ENCODE measurements around the gene N4BP2L2.

Gene N4BP2L2

GRCh38 chr13:32530841-32531253 is 7.7 kb downstream of the N4BP2L2 start:
- peak; percentile 77 for DNase-seq (ENCODE audit: low read depth)

- peak; percentile 9 for DNase-seq (ENCODE audit: low read depth)
Measured at GRCh38 chr13:32528358-32528757, 10.2 kb downstream of the N4BP2L2 start.

GRCh38 chr13:32527151-32527550 is 11.4 kb downstream of the N4BP2L2 start:
- DNase-seq (ENCODE audit: low read depth) = no peak

- no peak for DNase-seq (ENCODE audit: low read depth)
Measured at GRCh38 chr13:32525766-32526165, 12.8 kb downstream of the N4BP2L2 start.

- DNase-seq (ENCODE audit: low read depth) = peak; percentile 35
Measured at GRCh38 chr13:32515246-32515645, 23.3 kb downstream of the N4BP2L2 start.

GRCh38 chr13:32511482-32511881 is 27.1 kb downstream of the N4BP2L2 start:
- DNase-seq (ENCODE audit: low read depth) = no peak

GRCh38 chr13:32504876-32505275 is 33.7 kb downstream of the N4BP2L2 start:
- no peak for DNase-seq (ENCODE audit: low read depth)

GRCh38 chr13:32504263-32504662 is 34.3 kb downstream of the N4BP2L2 start:
- no peak for DNase-seq (ENCODE audit: low read depth)

GRCh38 chr13:32503727-32504126 is 34.9 kb downstream of the N4BP2L2 start:
- no peak for DNase-seq (ENCODE audit: low read depth)

- peak; percentile 32 for DNase-seq (ENCODE audit: low read depth)
Measured at GRCh38 chr13:32501064-32501463, 37.5 kb downstream of the N4BP2L2 start.

GRCh38 chr13:32499538-32500210 is 38.9 kb downstream of the N4BP2L2 start:
- no peak for DNase-seq (ENCODE audit: low read depth)

GRCh38 chr13:32497589-32497988 is 41.0 kb downstream of the N4BP2L2 start:
- no peak for DNase-seq (ENCODE audit: low read depth)

- no peak for DNase-seq (ENCODE audit: low read depth)
Measured at GRCh38 chr13:32496599-32497160, 41.9 kb downstream of the N4BP2L2 start.

GRCh38 chr13:32495841-32496240 is 42.8 kb downstream of the N4BP2L2 start:
- DNase-seq (ENCODE audit: low read depth) = no peak

- no peak for DNase-seq (ENCODE audit: low read depth)
Measured at GRCh38 chr13:32495429-32495828, 43.2 kb downstream of the N4BP2L2 start.

- no peak for DNase-seq (ENCODE audit: low read depth)
Measured at GRCh38 chr13:32491028-32491427, 47.6 kb downstream of the N4BP2L2 start.

- DNase-seq (ENCODE audit: low read depth) = no peak
Measured at GRCh38 chr13:32476892-32477291, 61.7 kb downstream of the N4BP2L2 start.

GRCh38 chr13:32476021-32476731 is 62.4 kb downstream of the N4BP2L2 start:
- no peak for DNase-seq (ENCODE audit: low read depth)

- peak; percentile 60 for DNase-seq (ENCODE audit: low read depth)
Measured at GRCh38 chr13:32474999-32475792, 63.4 kb downstream of the N4BP2L2 start.

GRCh38 chr13:32473650-32474049 is 64.9 kb downstream of the N4BP2L2 start:
- DNase-seq (ENCODE audit: low read depth) = no peak

GRCh38 chr13:32472194-32472621 is 66.4 kb downstream of the N4BP2L2 start:
- DNase-seq (ENCODE audit: low read depth) = no peak

GRCh38 chr13:32471187-32471922 is 67.2 kb downstream of the N4BP2L2 start:
- DNase-seq (ENCODE audit: low read depth) = peak; percentile 91

Measured in amniotic epithelial cell (primary cell).